Suppressor macrophage treated with lipopolysaccharide for 1 hour (primary cell): Measurements from ENCODE around the gene ARHGAP32.
"Not testable (repeated sequence)": the region's sequence is repeated elsewhere in the genome, so short reads cannot be mapped to it uniquely, and the experiment has no call there.

Experiments used
- DNase-seq, 3 donors: peaks; one replicate each; pipeline ENCODE4 v3.0.0-alpha.2; 2020 to 2022

ARHGAP32 gene

GRCh38 chr11:128927683-128928336 lies 264.3 kb downstream of the ARHGAP32 start:
- DNase-seq, result no peak

GRCh38 chr11:128927108-128927461 lies 265.0 kb downstream of the ARHGAP32 start:
- no peak for DNase-seq

- DNase-seq, result no peak
Measured at GRCh38 chr11:128926437-128927107, 265.6 kb downstream of the ARHGAP32 start.

- DNase-seq, result no peak
Measured at GRCh38 chr11:128926000-128926399, 266.1 kb downstream of the ARHGAP32 start.

- no peak for DNase-seq
Measured at GRCh38 chr11:128925250-128925600, 266.9 kb downstream of the ARHGAP32 start.

- DNase-seq, result no peak
Measured at GRCh38 chr11:128924510-128925249, 267.4 kb downstream of the ARHGAP32 start.

- no peak for DNase-seq
Measured at GRCh38 chr11:128924104-128924503, 268.0 kb downstream of the ARHGAP32 start.

- DNase-seq, result peak; percentile 89 to 94 (median 93)
Measured at GRCh38 chr11:128921793-128922192, 270.3 kb downstream of the ARHGAP32 start.

- DNase-seq, result no peak
Measured at GRCh38 chr11:128920666-128921065, 271.5 kb downstream of the ARHGAP32 start.

- DNase-seq, result not testable (repeated sequence)
Measured at GRCh38 chr11:128919635-128920034, 272.5 kb downstream of the ARHGAP32 start.

- DNase-seq, result peak; percentile 82 to 91 (median 84)
Measured at GRCh38 chr11:128919216-128919615, 272.9 kb downstream of the ARHGAP32 start.

- DNase-seq, result peak in 2 of 3 donors; percentile 51 to 84
Measured at GRCh38 chr11:128917144-128917724, 274.9 kb downstream of the ARHGAP32 start.

GRCh38 chr11:128916681-128917080 lies 275.4 kb downstream of the ARHGAP32 start:
- no peak for DNase-seq

- DNase-seq, result no peak
Measured at GRCh38 chr11:128916037-128916572, 276.0 kb downstream of the ARHGAP32 start.

GRCh38 chr11:128915149-128915521 lies 277.0 kb downstream of the ARHGAP32 start:
- DNase-seq, result no peak
